Hematopoietic multipotent progenitor cell treated with erythropoietin and hydrocortisone succinate and interleukin-3 and kit ligand, for 17 days (in vitro differentiated cells): ENCODE data around the gene KLHL29.

Experiments used
- DNase-seq: peaks from one replicate; pipeline ENCODE4 v3.0.0-alpha.2; 2015; ENCODE audit warnings: low spot score

Gene KLHL29

DNA sequence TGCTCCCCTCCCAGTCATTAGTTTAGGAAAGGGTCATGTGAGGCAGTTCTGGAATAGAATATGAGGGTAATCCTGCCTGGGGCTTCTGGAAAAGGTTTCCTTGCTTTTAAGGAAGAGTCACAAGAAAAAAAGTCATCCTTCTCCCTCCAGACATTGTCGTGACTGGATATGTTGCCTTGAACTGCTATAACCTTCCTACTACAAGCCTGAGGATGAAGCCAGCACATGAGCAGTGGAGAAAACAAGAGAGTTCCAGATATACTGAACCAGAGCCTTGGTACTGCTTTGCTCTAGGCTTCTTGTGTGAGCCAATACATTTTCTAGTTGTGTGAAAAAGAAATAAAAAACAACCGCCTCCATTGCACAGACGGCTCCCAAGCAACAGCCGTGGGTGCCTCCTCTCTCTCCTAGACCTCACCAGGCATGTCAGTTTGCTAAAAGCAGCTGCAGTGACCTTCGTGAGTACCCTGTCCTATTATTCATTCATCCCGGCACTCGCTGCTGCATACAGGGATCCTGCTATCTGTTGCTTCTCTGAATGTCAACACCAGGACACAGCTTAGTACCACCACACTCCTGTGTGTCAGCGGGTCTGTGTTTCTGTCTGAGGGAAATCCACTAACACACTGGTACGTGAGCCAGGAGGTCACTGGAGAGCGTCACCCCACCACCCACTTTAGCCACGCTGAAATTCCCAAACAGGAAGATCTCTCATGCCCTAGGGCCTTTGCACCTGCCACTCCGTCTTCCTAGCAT lies 186.7 kb downstream of the KLHL29 start:
- DNase-seq: no peak

DNA sequence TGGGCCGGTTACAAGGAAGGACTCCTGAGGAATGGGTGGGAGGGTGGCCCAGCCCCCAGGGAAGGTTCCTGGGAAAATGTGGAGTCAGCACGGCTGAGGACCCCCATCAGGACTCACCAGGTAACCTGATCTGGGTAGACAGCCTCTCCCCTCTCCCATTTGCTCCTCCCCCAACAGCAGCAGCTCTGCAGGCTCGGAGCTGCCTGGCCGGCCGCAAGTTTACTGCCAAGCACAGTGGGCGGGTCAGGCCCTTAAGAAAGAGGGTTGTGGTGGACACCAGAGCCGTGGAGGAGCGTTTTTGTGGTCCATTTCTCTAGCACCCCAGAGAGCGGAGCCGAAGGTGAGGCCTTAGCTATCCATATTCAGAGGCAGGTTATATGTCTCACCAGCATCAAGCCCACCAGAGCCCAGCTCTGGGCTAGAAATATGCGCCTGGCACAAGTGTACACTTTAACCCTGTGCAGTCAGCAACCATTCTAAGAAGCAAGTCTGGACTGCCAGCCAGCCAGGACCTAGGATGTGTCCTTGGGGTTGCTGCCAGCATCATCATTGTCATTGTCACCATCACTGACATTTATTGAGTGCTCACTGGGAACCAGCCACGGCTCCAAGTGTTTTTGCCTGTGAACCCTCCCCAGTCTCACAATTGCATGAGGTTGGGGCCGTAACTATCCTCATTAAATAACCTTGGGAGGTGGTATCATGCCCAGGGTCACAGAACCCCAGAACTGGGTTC lies 190.1 kb downstream of the KLHL29 start:
- DNase-seq: no peak

DNA sequence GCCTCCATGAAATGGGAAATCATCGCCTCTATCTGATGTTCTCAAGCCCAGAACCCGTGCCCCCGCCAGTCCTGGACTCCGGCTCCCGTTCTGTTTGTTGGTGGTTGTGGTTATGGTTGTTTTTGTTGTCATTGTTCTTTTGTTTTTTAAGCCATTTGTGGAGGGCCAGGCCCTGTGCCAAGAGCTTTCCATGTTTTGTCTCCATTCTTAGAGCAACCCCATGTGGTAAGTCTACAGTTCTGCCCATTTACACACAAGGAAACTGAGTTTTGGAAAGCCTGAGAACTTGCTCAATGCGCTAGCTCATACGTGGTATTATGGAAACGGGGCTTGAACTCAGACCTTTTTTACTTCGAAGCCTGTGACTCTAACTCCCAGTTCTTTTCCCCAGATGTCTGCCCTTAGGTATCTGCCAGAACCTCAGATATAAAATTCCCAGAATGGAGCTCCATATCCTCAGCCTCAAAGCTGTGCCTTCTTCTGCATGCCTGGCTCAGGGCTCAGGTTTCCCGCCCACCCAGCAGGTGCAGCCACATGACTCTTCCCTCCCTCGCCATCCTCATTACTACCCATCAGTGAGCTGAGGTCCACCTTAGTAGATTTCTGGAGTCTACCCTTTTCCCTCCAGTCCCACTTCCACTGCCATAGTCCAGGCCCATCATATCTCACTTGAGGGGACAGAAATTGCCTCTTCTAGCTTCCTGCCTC lies 194.1 kb downstream of the KLHL29 start:
- no peak for DNase-seq

DNA sequence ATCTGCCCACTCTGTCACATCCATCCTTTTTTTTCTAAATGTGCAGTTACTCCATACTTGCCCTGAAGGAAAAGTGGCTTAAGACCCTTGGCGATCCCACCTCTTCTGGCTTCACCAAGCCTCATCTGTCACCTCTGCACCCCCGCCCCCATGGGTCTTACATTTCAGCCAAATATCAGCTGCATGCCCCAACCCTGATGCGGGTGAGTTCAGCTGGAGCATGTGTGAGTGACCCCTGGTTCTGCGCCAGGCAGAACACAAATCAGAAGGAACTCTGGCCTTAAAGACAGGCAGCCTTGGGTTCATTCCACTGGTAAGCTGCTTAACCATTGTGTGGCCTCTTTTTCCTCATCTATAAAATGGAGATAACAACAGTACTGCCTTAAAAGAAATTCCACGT lies 194.7 kb downstream of the KLHL29 start:
- no peak for DNase-seq

DNA sequence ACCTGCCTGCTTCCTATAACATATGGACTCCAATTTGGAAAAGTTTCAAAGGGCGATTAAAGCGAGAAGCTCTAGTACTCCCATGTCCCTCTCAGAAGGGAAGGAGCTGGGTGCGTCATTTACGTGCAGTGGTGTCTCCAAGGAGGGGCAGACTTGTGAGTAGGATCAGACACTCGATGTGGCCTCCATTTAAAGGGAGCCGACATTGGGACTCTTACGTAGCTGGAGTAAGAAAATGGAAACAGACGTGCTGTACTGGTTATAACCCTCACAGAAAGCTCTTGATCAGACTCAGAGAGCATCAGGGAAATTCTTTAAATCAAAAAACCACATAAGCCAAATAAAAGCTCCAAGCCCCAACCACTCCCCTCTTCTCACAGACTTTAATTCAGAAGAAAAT lies 198.5 kb downstream of the KLHL29 start:
- DNase-seq: no peak

DNA sequence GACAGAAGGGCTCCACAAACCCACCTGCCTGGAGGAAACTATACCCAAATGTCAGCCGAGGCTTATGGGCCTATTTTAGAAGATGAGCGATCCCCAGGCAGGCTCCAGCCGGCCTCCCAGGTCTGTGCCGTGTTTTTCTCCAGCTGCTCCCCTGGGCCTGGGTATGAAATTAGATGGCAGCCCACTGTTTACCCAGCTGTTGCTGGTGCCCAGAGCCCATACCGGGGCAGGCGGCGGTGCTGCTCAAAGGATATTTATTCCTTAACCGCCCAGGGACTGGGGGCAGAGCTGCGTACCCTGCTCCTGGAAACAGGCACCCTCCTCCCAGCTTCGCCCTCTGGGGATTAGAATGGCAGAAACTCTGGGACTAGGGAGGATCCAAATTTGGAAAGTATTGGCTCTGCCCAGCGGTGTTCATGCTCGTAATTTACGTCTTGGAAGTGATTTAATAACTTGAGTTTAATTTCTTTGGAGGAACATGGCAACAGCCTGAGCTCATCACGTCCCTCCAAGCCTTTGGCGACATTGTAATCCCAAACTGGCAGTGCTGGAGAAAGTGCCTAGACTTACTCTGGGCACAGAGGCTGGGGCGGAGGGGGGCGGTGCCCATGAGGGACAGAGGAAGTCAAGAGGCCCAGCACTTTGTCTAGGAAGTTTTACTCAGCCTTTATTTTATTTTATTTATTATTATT lies 199.2 kb downstream of the KLHL29 start:
- no peak for DNase-seq

DNA sequence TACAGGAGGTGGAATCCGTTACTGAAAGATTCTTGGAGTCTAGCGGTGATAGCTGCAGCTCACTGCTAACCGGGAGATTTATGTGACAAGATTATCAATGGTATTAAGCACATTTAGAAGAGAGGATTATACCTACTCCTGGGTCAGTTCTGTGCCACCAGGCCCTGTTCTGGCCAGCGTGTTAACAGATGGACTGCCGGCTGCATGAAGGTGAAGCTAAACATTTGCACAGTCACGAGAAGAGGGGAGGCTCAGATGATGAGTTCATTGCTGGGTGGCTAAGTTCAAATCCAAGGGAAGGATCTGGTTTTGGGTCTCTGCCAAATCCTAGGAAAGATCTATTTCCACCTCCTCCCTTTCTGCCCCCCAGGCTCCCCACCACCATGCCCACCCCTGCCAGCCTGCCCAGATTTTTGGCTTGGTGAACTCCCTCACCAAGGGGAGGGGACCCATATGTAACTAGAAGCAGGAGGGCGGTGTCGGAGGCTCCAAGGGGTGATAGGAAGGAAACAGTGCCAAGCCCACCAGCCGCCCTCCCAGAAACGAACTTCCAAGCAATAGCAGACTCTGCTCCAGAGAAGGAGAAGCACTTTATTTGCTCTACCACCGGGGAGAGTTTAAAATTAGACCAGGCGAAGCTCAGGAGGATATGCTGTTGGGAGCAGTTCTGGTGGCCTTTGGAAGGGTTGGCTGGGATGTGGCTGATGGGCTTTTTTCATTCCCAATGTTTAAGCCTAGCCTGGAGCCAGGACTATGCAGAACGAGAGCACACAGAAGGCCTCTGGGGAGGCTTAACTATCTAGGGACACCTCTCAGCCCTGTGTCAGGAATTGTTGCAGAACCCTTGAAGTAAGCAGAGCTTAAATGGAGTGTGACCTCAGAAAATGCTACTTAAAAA lies 200.5 kb downstream of the KLHL29 start:
- no peak for DNase-seq

DNA sequence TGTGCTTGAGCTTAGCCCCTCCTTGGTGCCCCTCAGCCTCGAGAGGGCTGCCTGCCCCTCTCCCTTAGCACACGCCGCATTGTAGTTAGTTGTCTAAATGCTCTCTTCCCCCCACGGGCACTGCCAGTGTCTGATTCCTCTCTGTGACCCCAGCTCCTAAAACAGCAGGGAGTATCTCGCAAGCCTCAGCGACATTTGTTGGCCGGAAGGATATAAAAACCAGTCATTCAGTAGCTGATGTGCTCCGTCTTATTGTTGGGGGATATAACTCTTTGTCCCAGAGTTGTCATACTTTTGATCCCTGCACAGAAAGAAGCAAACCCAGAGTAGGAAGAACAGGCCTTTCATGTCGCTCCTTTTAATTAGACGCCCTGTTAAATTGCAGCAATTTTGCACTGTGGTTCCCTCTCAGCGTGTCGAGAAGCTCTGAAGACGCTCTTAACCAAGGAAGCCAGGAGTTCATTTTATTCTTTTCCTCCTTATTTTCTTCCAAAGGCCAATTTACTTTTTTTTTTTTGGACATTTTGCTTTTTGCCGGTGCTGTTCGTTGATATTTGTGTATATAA lies 201.8 kb downstream of the KLHL29 start:
- DNase-seq: no peak

DNA sequence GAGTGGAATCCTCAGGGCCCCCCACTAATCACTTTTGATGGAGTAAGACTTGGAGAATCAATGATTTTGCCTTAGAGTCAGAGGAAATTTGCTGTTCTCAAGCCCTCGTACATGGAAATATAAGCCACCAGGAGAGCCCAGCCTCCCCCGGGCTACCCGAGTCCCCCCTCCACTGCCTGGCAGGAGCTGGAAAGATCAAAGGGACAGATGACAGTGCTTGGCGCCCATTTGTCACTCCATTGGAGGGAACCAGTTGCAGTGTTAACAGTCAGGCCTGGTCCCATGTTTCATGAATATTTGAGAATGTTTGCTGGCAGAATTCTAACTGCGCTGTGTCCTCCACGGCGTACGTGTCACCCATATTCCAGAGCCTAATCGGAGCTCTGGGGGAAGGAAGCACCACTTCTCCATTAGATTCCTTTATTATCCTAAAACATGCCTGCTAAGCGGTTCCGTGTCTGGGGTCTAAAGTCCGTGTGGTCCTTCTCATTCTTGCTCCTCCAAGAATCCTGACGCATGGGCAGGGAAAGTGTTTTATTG lies 202.4 kb downstream of the KLHL29 start:
- DNase-seq: no peak

DNA sequence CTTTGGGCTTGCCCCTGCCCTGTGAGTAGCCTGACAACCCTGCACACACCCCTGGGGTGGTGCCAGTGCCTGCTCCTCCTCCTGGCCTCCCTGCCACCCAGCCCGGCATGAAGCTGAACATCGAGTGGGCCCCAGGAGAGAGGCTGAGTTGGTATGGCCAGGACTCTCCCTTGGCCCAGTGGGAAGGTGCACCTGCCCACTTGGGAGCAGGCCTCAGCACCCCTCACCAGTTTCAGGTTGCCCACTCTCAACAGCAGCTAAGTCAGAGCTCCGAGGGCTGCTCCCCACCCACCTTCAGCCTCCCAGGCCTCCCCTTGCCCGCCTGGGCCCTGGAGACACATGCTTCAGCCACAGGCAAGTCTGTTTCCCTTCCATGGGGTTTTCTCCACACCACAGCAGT lies 203.1 kb downstream of the KLHL29 start:
- DNase-seq: no peak

DNA sequence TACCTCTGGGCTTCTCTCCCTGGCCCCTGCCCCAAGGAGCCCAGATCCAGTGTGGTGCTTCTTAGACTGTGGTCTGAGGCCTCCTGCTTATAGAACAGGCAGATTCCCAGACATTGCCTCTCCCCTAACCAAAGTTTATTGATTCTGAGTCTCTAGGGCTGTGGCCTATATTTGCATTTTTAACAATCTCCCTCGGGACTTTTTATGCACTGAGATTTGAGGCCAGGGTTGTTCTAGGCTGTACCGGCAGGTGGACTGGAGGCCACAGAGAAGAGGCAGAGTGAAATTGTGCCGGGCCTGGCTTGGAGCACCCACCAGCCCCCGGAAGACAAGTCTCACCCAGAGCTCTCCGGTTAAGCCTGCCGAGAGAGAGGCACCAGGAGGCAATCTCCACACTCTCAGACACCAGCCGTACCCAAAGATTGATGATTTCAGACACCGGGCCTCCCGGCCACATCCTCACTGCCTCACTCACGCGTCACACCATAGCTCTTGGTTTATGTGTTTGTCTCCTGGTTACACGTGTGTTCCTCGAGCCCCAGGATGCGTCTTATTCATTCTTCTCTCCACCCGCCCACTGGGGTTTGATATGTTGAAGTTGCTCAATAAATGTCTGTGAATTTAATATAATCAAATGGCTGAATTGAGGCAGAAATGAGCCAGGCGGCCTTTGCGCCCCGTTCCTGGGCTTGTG lies 203.7 kb downstream of the KLHL29 start:
- DNase-seq: no peak

DNA sequence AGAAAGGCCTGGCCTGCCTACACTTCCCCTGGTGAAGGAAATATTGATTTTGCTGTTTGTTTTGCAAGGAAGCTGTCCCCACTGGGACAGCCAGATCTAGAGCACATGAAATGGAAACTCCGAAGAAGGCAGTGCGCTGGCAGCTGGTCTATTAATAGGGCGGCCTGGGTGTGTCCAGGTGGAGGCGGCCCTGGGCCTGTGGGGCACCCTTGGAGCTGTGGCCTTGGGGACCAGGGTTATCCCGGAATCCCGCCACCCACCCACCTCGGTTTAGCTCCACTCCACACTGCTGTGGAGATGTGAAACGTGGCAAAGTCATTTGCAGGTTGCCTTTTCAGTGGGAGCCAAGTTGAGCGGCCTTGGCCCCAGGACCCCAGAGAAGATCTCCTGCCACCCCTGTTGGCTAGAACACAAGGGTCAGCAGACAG lies 204.3 kb downstream of the KLHL29 start:
- no peak for DNase-seq

DNA sequence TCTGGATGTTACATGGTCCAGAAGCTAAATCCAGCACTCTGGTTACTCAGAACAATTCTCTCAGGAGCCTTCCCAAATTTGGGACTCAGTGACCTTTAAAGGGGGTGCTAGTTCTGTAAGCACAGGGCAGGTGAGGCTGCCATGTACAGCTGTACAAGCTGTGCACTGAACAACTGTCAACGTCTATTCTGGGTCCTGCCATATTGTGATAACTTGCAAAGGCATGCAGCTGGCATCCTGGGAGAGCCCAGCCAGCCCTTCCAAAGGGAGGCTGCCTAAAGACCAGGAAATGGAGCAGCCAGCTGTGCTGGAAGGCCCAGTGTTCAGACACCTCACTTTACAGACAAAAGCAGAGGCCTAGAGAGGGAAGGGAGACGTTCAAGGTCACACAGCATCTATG lies 204.8 kb downstream of the KLHL29 start:
- DNase-seq: no peak

DNA sequence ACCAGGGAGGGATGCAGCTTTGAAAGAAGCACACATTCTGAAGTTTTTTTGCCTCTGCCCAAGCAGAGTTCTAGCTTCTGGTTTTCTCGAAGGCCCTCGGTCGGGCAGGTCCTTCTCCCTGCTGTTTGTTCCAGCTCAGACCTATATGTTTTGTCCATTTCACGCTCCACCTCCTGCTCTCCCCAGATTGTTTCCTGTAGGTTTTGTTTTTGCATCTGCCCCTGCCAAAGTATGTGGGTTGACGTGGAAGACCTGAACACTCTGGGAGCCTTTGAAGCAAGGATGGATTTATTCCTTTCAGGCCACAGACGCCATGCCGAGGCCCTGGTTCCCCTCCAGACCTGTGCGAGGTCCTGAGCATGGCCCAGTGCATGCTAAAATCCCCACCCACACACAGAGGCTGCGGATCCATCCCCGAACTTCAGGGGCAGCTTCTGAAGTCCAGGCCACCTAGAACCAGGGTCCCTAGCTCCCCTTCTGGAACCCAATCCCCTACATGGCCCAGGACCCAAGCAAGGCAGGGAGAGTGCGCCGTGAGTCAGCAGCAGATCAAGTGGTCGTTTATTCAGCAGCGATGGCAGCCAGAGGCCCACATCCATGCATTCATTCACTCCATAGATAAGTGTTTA lies 205.4 kb downstream of the KLHL29 start:
- no peak for DNase-seq

DNA sequence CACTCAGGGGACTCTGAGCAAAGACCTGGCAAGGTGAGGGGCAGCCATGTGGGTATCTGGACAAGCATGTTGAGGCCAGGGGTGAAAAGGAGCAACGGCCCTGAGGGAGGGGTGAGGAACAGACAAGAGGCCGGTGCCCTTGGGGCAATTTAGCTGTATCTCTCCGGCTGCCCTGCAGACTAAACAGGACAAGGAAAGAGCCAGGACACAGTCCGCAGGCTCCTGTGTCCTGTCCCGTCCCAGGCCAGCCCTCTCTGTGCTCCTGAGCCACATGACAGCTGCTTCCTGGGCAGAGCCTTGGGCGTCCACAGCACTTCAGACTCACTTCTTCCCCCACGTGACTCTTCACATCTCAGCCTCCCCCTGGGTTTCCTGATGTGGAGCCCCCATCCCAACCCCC lies 206.1 kb downstream of the KLHL29 start:
- no peak for DNase-seq

DNA sequence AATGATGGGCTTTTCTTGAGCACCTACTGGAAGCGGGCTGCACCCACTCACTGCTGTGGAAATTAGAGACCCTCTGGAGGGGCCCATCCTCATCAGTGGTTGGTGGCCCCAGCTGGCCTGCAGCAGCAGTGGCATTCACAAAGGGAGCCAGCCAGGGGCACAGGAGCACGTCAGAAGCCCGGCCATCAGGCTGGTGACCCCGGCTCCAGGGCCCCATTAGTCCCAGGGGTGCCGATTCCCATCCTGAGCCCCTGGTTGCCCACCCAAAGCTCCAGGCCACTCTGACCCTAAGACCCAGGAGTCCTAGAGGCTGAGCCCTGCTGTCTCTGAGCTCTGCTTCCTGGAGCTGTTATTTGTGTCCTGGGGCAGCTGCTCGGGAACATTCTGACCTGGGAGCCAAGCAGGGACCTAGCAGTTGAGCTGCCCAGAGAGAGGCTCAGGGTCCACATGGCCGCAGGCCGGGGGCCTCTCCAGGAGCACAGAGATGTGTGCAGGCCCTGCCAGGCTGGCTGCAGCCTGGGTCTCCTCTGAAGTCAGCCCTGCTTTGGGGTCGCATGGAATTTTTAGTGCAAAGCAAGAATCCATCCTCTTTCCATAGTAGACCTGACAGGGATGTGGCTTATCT lies 207.2 kb downstream of the KLHL29 start:
- no peak for DNase-seq

DNA sequence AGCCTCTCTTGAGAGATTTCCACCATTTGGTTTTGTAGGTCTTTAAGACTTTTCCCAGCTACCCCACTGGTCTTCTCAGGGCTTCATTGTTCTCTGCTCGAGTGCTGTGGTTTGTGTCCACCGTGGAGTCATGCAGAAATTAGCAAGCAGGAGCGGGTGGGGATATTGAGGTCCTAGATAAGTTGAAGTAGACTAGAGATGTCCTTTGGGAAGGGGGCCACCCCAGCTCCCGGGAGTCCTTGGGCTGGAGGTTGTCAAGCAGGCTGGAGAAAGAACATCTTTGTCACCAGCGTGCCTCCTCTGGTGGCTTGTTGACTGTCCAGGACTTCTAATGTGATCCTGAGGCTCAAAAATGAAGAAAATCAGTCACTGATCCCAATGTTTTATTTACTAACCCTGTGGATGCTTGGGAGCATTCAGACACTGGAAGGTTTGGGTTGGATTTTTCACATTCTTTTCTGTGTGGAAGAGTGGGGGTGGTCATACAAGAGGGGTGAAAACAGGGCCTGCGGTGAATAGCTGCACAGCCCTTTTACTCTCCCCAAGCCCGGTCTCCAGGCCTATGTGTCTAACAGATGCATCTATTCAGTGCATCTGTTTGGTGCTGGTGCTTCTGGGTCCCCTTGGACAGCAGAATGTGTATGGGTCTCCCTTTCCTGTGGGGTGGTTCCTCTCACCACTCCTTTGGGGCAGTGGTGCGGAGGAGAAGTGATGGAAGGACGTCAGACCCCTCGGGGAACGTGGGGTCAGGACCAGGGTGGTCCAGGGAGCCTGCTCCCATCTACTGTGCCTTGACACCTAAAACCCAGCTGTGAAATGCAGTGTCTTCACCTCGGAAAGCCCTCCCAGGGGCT lies 208.1 kb downstream of the KLHL29 start:
- no peak for DNase-seq

DNA sequence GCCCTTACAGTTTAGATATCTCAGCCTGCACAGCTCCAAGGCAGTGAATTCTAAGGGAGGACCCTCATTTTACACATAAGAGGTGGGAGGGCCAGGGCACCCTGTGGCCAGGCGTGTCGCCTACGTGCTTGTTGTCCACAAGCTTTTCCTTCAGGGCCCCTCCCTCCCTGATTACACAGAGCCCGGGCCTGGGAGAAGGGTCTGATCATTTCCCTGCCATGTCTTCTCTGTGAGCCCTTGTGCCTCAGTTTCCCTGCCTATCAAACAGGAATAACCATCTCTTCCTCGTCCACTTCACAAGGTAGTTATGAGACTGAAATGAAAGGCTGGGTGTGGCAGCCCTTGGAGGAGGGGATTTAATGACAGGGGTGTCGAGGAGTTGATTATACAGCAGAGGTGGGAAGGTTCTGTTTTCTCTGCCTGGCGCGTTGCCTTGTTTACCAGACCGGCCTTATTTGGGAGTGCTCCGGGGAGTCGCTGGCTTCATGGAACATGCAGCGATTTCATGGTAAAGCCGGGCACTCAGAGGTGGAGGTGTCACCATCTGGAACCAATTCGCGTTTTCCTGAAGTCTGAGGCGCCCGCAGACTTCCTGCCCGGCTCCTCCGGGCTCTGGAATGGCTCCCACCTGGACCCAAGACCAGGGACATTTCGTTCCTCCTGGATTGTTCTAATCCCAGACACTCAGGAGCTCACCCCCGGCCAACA lies 208.9 kb downstream of the KLHL29 start:
- DNase-seq: no peak
